ENCODE data around the gene SMTN.

SMTN gene

DNA sequence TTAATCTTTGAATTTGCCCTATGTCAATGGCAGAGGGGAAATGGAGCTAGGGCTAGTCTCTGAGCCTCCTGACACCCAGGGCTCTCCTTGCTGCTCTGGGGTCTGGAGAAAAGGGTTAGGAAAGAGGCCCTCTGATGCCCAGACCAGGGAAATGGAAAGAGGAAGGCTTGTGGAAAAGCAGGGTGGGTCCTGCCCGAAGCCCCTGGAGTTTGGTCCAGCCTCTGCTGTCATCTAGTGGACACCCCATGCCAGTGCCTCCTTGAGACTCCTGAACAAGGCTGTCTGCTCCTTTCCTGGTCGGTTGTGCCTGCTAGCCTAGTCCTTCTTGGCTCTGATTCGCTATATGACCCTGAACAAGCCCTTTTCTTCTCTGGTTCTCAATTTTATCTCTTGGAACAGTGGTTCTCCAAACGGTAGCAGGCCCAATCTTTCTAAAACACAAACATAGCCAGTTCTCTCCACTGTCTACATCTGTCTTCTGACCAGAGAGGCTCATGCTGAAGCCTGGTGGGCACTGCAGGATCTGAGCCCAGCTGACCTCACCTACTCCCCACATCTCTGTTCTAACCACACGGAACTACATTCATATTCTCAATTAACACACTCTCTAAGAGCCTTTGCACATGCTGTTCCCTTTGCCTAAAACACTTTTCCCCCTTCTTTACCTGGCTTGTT is 68.0 kb downstream of the SMTN start:
- TF ChIP-seq CTCF (conservative IDR thresholded peaks at IDR 0.05; ENCODE audit: low read length), result peak; percentile 99
- H3K4me3 ChIP-seq (ENCODE audit: low read length), result no peak overlapping the region
- peak; percentile 74 for DNase-seq (ENCODE audit: low read depth)

- DNase-seq (ENCODE audit: low read depth), result no peak
- no peak overlapping the region for H3K4me3 ChIP-seq (ENCODE audit: low read length)
- TF ChIP-seq CTCF (conservative IDR thresholded peaks at IDR 0.05; ENCODE audit: low read length), result peak; percentile 41
Observed at GRCh38 chr22:31150615-31151014, 69.5 kb downstream of the SMTN start.

DNA sequence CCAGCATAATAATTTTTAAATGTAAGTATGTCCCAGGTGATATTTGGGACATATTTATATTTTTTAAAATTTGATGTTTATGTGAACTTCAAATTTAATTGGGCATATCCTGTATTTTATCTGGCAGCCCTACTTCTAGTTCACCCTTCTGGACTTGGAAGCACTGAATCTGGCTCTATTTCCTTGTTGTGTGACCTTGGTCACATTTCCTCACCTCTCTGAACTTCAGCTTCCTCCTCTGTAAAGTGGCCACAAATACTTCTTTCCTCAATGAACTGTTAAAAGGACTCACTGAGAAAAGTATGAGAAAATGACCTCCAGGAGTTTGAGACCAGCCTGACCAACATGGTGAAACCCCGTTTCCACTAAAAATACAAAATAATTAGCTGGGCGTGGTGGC is 70.8 kb downstream of the SMTN start:
- no peak for DNase-seq (ENCODE audit: low read depth)
- no peak for TF ChIP-seq CTCF (conservative IDR thresholded peaks at IDR 0.05; ENCODE audit: low read length)
- no peak overlapping the region for H3K4me3 ChIP-seq (ENCODE audit: low read length)

DNA sequence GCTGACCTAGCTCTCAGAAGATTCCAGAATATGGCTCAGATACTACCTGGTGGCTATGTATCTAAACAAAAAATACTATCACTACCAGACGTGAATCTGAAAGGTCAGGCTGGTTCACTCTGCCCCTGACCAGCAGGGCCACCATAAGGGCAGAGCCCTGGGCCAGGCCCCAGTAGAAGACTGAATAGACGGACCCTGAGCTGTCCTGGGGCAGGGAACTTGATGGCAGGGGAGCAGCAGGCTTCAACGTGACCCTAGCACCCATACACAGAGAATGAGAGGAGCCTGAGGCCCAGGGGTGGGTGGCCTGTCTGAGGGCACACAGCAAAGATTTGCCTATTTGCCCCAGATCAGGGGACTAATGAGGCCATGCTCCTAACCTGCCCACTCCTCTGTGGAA is 72.2 kb downstream of the SMTN start:
- TF ChIP-seq CTCF (conservative IDR thresholded peaks at IDR 0.05; ENCODE audit: low read length), result no peak
- DNase-seq (ENCODE audit: low read depth), result no peak

More for the DNA sequence above, 72.2 kb downstream of the SMTN start:
- H3K4me3 ChIP-seq (ENCODE audit: low read length), result no peak overlapping the region
